Nephron progenitor cell (in vitro differentiated cells): ENCODE measurements around the gene CDC37.
"Not testable (repeated sequence)": the region's sequence is repeated elsewhere in the genome, so short reads cannot be mapped to it uniquely, and the experiment has no call there.

Source experiments
- DNase-seq: peaks from one replicate; pipeline ENCODE4 v3.0.0; 2021
- H3K27ac Mint-ChIP-seq: 2 replicates; pipeline ENCODE4 v1.8.0; 2021; ENCODE audit warnings: mild to moderate bottlenecking, moderate library complexity, mixed read lengths
- H3K27me3 Mint-ChIP-seq: 2 replicates; pipeline ENCODE4 v1.8.0; 2021; ENCODE audit warnings: mild to moderate bottlenecking, low read depth, mixed read lengths; ENCODE audit not compliant: poor library complexity
- H3K36me3 Mint-ChIP-seq: 2 replicates; pipeline ENCODE4 v1.8.0; 2021; ENCODE audit warnings: low read depth, mixed read lengths
- H3K4me1 Mint-ChIP-seq: 2 replicates; pipeline ENCODE4 v1.8.0; 2021; ENCODE audit warnings: mixed read lengths
- H3K4me3 Mint-ChIP-seq: 2 replicates; pipeline ENCODE4 v1.8.0; 2021; ENCODE audit warnings: mild to moderate bottlenecking, moderate library complexity, mixed read lengths
- H3K9me3 Mint-ChIP-seq: 2 replicates; pipeline ENCODE4 v1.8.0; 2021; ENCODE audit warnings: mild to moderate bottlenecking, moderate library complexity, mixed read lengths
- TF ChIP-seq, protein P1 (sequence below): fragments of 200-600 bp; sonication (generic); IDR thresholded peaks from 2 replicates; pipeline ENCODE4 v1.5.0; 2021; ENCODE audit warnings: antibody characterized with exemption

The CDC37 gene

DNA sequence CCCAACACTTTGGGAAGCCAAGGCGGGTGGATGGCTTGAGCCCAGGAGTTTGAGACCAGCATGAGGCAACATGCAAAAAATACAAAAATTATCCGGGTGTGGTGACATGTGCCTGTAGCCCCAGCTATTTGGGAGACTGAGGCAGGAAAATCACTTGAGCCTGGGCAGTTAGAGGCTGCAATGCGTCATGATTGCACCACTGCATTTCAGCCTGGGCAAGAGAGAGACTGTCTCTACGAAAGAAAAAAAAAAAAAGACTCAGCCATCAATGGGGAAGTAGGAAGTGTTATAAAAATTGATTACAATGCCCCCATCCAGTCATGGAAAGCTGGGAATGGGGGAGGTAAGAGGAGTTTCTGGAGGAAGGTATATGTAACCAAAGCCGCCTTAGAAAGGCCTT is 28.4 kb downstream of the CDC37 start:
- Mint-ChIP-seq H3K27ac (no peak overlapping the region), H3K4me3 (no peak overlapping the region), H3K4me1 (peaks cover 6% of the 10 kb centered on the region), H3K36me3 (peaks cover 26% of the 10 kb centered on the region), H3K27me3 (peaks cover 2% of the 10 kb centered on the region), H3K9me3 (no peaks in the 10 kb centered on the region)
- DNase-seq = no peak
- TF ChIP-seq, protein P1, sequence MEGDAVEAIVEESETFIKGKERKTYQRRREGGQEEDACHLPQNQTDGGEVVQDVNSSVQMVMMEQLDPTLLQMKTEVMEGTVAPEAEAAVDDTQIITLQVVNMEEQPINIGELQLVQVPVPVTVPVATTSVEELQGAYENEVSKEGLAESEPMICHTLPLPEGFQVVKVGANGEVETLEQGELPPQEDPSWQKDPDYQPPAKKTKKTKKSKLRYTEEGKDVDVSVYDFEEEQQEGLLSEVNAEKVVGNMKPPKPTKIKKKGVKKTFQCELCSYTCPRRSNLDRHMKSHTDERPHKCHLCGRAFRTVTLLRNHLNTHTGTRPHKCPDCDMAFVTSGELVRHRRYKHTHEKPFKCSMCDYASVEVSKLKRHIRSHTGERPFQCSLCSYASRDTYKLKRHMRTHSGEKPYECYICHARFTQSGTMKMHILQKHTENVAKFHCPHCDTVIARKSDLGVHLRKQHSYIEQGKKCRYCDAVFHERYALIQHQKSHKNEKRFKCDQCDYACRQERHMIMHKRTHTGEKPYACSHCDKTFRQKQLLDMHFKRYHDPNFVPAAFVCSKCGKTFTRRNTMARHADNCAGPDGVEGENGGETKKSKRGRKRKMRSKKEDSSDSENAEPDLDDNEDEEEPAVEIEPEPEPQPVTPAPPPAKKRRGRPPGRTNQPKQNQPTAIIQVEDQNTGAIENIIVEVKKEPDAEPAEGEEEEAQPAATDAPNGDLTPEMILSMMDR = no peak

- Mint-ChIP-seq H3K4me3 (no peak overlapping the region), H3K9me3 (peaks cover 9% of the 10 kb centered on the region), H3K27ac (no peak overlapping the region), H3K4me1 (no peaks in the 10 kb centered on the region), H3K27me3 (peaks cover 2% of the 10 kb centered on the region), H3K36me3 (peaks cover 40% of the 10 kb centered on the region)
- no peak for DNase-seq
- TF ChIP-seq, protein P1 = no peak
Measured at GRCh38 chr19:10372690-10373089, 30.7 kb downstream of the CDC37 start.

- DNase-seq = no peak
- Mint-ChIP-seq H3K36me3 (peaks cover 40% of the 10 kb centered on the region), H3K4me3 (no peak overlapping the region)
Measured at GRCh38 chr19:10368101-10368803, 35.1 kb downstream of the CDC37 start.

DNA sequence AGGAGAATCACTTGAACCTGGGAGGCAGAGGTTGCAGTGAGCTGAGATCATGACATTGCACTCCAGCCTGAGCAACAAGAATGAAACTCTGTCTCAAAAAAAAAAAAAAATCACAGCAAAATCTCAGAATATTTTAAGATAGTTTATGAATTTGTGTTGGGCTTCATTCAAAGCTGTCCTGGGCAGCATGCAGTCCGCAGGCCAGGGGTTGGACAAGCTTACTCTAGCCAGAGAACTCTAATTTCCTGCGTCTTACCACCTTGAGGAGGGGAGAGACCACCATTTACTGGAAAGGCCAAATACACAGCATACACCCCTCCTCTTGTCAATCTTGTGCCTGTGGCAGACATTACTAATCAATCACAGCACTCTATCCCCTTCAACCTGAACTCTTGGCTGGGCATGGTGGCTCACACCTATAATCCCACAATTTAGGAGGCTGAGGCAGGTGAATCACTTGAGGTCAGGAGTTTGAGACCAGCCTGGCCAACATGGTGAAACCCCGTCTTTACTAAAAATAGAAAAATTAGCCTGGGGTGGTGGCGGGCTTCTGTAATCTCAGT is 36.3 kb downstream of the CDC37 start:
- not testable (repeated sequence) for H3K9me3 Mint-ChIP-seq, H3K27ac Mint-ChIP-seq, H3K4me3 Mint-ChIP-seq, H3K4me1 Mint-ChIP-seq, H3K27me3 Mint-ChIP-seq, DNase-seq
- H3K36me3 Mint-ChIP-seq = peaks cover 41% of the 10 kb centered on the region

More at GRCh38 chr19:10368101-10368803, 35.1 kb downstream of the CDC37 start:
- Mint-ChIP-seq H3K27ac (no peak overlapping the region), H3K4me1 (no peaks in the 10 kb centered on the region), H3K27me3 (peaks cover 2% of the 10 kb centered on the region), H3K9me3 (peaks cover 9% of the 10 kb centered on the region)
- TF ChIP-seq, protein P1 = no peak

DNA sequence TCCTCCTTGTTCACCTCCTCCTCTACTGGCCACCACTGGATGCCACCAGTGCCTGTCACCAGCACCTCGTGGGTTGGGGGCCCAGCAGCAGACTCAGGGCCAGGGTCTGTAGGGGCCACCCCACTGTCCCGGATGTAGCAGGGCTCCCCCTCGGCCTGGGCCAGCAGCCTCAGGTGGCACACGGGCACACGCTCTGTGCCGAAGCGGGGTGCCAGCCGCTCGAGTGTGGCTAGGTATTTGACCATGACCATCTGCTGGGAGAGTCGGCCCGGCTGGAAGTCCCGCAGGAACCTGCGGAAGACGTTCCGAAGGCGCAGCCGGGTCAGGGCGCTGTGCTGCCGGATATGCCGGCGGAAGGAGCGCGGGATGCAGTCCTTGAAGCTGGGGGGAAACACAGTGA is 37.8 kb downstream of the CDC37 start:
- Mint-ChIP-seq H3K4me3 (no peak overlapping the region), H3K4me1 (no peaks in the 10 kb centered on the region), H3K27ac (no peak overlapping the region), H3K36me3 (peaks cover 41% of the 10 kb centered on the region), H3K9me3 (peaks cover 9% of the 10 kb centered on the region), H3K27me3 (no peaks in the 10 kb centered on the region)
- TF ChIP-seq, protein P1 = no peak
- DNase-seq = no peak

DNA sequence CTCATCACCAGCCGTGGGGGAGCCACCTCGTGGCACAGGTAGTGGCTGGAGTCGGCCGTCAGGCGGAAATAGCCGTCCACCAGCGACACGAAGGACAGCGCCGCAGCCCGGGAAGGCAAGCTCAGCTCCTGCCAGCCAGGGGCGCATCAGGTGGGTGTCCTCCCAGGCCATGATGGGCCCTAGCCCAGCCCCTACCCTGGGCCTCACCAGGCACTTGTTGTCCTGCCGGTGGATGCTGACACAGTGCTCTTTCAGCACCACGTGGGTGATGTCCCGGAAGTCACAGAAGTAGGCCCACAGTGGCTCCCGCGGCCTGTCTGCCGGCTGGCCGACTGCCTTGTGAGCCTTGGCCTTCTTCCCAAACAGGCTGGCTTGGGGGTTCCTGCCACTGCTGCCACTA is 38.7 kb downstream of the CDC37 start:
- Mint-ChIP-seq H3K27me3 (no peaks in the 10 kb centered on the region), H3K4me3 (no peak overlapping the region), H3K36me3 (peaks cover 39% of the 10 kb centered on the region), H3K4me1 (no peaks in the 10 kb centered on the region), H3K9me3 (peaks cover 8% of the 10 kb centered on the region), H3K27ac (no peak overlapping the region)
- DNase-seq = no peak
- TF ChIP-seq, protein P1 = no peak
